Measurements from ENCODE around the gene ETV7.

Gene ETV7

DNA sequence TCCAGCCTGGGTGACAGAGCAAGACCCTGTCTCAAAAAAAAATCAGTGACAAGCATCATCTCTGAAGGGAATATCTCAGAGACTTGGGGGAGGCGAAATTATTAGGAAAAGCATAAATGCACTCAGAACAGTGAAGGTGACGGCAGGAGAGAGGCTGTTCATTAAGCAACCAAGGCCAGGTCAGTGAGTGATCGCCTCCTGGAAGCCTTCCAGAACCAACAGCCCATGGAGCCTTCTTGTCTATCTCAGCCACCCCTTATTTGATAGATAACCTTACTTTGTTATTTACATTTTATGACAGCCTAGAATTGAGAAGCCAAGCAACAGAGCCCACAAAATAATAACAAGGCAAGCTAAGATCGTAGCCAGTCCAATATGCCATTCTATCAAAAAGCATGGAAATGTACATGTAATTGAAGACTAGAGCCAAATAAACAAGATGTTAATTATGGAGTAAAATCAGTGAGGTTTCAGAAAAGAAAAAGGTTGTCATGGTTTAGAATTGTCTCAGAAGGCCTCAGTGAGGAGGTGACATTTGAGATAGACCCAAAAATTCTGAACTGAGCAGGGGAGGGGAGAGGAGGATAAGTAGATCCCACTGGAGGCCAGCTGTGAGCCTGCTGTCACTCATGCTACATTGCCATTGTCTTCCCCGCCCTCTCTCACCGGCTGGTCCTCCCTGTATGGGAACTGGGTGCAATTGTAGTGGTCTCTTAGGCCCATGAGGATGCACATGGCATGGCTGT, 68.6 kb downstream of the ETV7 start:
- no peak for DNase-seq

DNA sequence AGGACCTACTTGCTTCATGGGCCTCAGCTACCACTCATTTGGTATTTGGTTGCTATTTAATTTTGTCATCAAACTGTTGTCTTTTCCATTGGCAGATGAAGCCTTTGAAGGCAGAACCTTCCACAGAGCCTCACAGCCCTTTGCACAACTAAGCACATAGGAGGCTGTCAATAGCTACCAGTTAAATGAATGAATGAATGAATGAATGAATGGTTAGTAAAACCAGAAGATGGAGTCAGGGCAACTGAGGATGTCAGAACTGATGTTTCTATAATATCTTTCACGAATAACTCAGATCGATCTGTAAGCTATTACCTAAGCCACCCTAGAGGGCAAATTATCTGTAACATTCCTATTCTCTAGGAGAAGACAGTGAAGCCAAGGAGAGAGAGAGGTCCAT, 69.8 kb downstream of the ETV7 start:
- no peak for DNase-seq
